ENCODE data around the gene CXCL12.

The CXCL12 gene

DNA sequence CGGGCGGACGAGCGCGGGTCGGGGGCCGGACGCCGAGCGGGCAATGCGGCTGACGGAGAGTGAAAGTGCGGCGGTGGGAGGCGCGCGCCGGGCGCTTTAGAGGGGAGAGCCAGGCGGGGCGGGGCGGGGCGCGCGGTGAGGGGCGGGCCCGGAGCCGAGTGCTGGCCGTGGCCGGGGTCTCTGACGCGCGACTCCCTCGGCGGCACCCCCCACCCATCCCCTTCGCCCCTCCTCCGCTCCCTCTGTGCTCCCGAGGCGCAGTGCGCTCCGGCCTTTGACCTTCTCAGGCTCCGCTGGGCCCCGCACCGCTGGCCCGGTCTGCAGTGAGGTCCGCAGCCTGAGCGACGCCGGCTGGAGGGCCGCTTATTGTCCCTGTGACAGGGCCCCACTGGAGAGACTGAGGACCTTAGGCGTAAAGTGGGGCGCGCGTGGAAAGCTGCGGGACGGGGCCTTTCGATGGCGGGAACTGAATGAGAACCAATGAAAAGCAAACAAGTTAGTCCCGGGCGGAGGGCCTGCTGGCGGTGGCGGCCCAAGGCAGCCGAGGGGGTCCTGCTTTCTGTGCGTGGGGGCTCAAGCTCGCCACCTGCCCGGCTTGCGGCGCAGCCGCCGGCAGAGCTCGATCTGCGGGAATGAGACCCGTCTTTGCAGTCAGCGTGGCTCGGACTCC, at the start of gene CXCL12:
Gene CXCL12, minus strand, starts transcription at position 72 of the 670 bp plus-strand sequence. CDS start 92 bp downstream, outside the sequence.
- Histone ChIP-seq H3K36me3 (ENCODE audit: insufficient read depth, low read length) (no peaks in the 10 kb centered on the region), H3K27me3 (ENCODE audit: insufficient read depth, low read length, poor library complexity) (no peaks in the 10 kb centered on the region), H3K9me3 (ENCODE audit: insufficient read depth, low read length, severe bottlenecking) (no peaks in the 10 kb centered on the region), H3K4me2 (ENCODE audit: insufficient read depth, low read length) (no peak within 1 kb of the TSS), H2AFZ (ENCODE audit: low read depth, low read length) (no peak within 1 kb of the TSS), H4K20me1 (ENCODE audit: insufficient read depth, low read length) (no peaks in the 10 kb centered on the region), H3K9ac (ENCODE audit: low read depth, low read length) (no peak within 1 kb of the TSS), H3K4me1 (ENCODE audit: insufficient read depth, low read length) (no peaks in the 10 kb centered on the region), H3K4me3 (ENCODE audit: low read depth in 1 of 2, low read length in 2 of 2) (no peak within 1 kb of the TSS), H3K27ac (ENCODE audit: low read length) (no peak within 1 kb of the TSS), H3K79me2 (ENCODE audit: insufficient read depth, low read length) (no peaks in the 10 kb centered on the region)
- TF ChIP-seq, protein P1, sequence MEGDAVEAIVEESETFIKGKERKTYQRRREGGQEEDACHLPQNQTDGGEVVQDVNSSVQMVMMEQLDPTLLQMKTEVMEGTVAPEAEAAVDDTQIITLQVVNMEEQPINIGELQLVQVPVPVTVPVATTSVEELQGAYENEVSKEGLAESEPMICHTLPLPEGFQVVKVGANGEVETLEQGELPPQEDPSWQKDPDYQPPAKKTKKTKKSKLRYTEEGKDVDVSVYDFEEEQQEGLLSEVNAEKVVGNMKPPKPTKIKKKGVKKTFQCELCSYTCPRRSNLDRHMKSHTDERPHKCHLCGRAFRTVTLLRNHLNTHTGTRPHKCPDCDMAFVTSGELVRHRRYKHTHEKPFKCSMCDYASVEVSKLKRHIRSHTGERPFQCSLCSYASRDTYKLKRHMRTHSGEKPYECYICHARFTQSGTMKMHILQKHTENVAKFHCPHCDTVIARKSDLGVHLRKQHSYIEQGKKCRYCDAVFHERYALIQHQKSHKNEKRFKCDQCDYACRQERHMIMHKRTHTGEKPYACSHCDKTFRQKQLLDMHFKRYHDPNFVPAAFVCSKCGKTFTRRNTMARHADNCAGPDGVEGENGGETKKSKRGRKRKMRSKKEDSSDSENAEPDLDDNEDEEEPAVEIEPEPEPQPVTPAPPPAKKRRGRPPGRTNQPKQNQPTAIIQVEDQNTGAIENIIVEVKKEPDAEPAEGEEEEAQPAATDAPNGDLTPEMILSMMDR (IDR thresholded peaks at IDR 0.05; ENCODE audit: borderline replicate concordance, extremely low read depth, low read length, poor library complexity, severe bottlenecking), result no peak
- no peak for TF ChIP-seq EZH2 (IDR thresholded peaks at IDR 0.05; ENCODE audit: borderline replicate concordance, low read depth, low read length, severe bottlenecking)
- ATAC-seq (ENCODE audit: insufficient read depth, low read depth), result no peak
- DNase-seq, result no peak

DNA sequence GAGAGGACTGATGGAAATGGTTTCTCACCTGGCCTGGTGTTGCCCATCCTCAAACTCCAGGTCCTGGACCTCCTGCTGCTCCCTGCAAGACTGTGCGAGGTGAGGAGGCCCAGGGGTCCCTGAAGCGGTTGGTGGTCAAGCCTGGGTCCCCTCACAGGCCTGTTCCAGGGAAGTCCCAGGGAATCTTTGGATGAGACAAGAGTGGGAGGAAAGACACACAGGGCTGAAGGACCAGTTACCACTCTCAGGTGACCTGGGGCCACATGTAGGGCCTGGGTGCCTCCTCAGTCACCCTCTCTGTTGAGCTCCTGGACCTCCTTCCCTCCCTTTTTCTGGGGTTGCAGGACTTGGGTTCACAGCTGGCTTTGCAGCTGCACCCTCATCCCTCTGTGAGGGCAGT, 42.6 kb upstream of the CXCL12 start:
- Histone ChIP-seq H3K4me3 (ENCODE audit: low read depth in 1 of 2, low read length in 2 of 2) (no peak overlapping the region), H3K27ac (ENCODE audit: low read length) (no peak overlapping the region), H3K27me3 (ENCODE audit: insufficient read depth, low read length, poor library complexity) (no peaks in the 10 kb centered on the region), H3K4me1 (ENCODE audit: insufficient read depth, low read length) (no peaks in the 10 kb centered on the region), H2AFZ (ENCODE audit: low read depth, low read length) (no peak overlapping the region), H3K9ac (ENCODE audit: low read depth, low read length) (no peak overlapping the region), H3K9me3 (ENCODE audit: insufficient read depth, low read length, severe bottlenecking) (no peaks in the 10 kb centered on the region), H3K4me2 (ENCODE audit: insufficient read depth, low read length) (no peak overlapping the region), H3K79me2 (ENCODE audit: insufficient read depth, low read length) (no peaks in the 10 kb centered on the region), H3K36me3 (ENCODE audit: insufficient read depth, low read length) (no peaks in the 10 kb centered on the region), H4K20me1 (ENCODE audit: insufficient read depth, low read length) (no peaks in the 10 kb centered on the region)
- no peak for DNase-seq
- ATAC-seq (ENCODE audit: insufficient read depth, low read depth), result no peak
- TF ChIP-seq, protein P1 (IDR thresholded peaks at IDR 0.05; ENCODE audit: borderline replicate concordance, extremely low read depth, low read length, poor library complexity, severe bottlenecking), result no peak
- TF ChIP-seq EZH2 (IDR thresholded peaks at IDR 0.05; ENCODE audit: borderline replicate concordance, low read depth, low read length, severe bottlenecking), result no peak

DNA sequence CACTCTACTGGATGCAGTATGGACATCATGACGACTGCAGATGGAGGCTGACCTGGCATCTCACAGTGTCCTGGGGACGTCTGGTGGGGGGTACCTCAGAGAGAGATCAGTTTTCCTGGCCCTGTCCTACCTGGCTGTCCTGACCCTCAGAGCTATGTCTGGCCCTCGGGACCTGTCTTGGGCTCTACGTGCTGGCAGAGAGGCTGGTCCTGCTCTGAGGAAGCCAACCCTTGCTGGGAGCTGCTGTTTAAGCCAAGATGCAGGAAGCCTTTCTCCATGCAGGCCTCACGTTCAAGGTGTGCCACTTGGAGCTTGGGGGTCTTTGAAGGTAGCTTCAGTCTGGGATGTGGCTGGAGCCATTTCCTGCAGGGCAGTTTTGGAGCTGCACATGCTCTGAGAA, 42.1 kb upstream of the CXCL12 start:
- Histone ChIP-seq H3K27ac (ENCODE audit: low read length) (no peak overlapping the region), H3K4me2 (ENCODE audit: insufficient read depth, low read length) (no peak overlapping the region), H3K79me2 (ENCODE audit: insufficient read depth, low read length) (no peaks in the 10 kb centered on the region), H3K27me3 (ENCODE audit: insufficient read depth, low read length, poor library complexity) (no peaks in the 10 kb centered on the region), H3K36me3 (ENCODE audit: insufficient read depth, low read length) (no peaks in the 10 kb centered on the region), H4K20me1 (ENCODE audit: insufficient read depth, low read length) (no peaks in the 10 kb centered on the region), H3K4me1 (ENCODE audit: insufficient read depth, low read length) (no peaks in the 10 kb centered on the region), H3K9ac (ENCODE audit: low read depth, low read length) (no peak overlapping the region), H2AFZ (ENCODE audit: low read depth, low read length) (no peak overlapping the region), H3K4me3 (ENCODE audit: low read depth in 1 of 2, low read length in 2 of 2) (no peak overlapping the region), H3K9me3 (ENCODE audit: insufficient read depth, low read length, severe bottlenecking) (no peaks in the 10 kb centered on the region)
- DNase-seq (no peak), ATAC-seq (ENCODE audit: insufficient read depth, low read depth) (no peak)
- TF ChIP-seq EZH2 (IDR thresholded peaks at IDR 0.05; ENCODE audit: borderline replicate concordance, low read depth, low read length, severe bottlenecking), result no peak
- TF ChIP-seq, protein P1 (IDR thresholded peaks at IDR 0.05; ENCODE audit: borderline replicate concordance, extremely low read depth, low read length, poor library complexity, severe bottlenecking), result no peak

Measured in DND-41 (cell line).